Measurements from ENCODE around the gene TM7SF3.
"Not testable (repeated sequence)": the region's sequence is repeated elsewhere in the genome, so short reads cannot be mapped to it uniquely, and the experiment has no call there.

TM7SF3 gene

DNA sequence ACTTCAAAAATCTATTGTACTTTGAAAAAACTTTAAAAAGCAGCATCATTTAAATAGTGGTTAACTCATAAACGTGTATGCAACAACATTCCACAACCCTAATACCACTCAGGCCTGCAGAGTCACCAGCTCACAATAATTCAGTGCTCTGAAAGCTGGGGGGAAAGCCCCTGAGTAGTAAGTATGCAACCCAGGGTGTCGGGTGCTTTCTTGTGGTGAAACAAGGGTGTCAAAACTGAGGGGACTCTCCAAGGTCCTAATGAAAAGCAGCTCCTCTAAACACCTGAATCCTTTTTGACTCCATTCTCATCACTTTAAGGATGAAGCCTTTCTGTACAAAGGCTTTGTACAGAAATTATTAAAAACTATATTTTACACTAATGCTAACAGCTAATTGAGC, 42.2 kb downstream of the TM7SF3 start:
- Mint-ChIP-seq H3K4me1 (peaks cover 6% of the 10 kb centered on the region), H3K4me3 (no peak overlapping the region), H3K27me3 (no peaks in the 10 kb centered on the region), H3K27ac (no peak overlapping the region), H3K9me3 (no peaks in the 10 kb centered on the region), H3K36me3 (peaks cover 58% of the 10 kb centered on the region)
- ATAC-seq: peak; percentile 97

DNA sequence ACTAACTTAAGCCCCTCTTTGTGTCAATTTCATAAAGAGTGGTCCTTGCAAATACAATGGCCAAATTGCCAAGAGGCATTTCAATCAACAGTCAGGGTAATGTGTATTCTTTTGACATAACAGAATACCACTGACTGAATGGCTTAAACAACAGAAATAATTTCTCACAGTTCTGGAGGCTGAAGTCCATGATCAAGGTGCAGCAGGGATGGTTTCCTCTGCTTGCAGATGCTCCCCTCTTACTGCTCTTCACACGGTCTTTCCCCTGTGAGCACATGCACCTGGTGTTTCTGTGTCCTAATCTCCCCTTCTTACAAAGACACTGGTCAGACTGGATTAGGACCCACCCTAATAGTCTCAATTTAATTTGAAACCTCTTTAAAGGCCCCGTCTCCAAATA, 44.0 kb downstream of the TM7SF3 start:
- H3K36me3 Mint-ChIP-seq: peaks cover 49% of the 10 kb centered on the region
- ATAC-seq: no peak
- no peak overlapping the region for H3K27ac Mint-ChIP-seq
- H3K4me3 Mint-ChIP-seq: no peak overlapping the region
- H3K4me1 Mint-ChIP-seq: no peaks in the 10 kb centered on the region
- no peaks in the 10 kb centered on the region for H3K9me3 Mint-ChIP-seq
- no peaks in the 10 kb centered on the region for H3K27me3 Mint-ChIP-seq

DNA sequence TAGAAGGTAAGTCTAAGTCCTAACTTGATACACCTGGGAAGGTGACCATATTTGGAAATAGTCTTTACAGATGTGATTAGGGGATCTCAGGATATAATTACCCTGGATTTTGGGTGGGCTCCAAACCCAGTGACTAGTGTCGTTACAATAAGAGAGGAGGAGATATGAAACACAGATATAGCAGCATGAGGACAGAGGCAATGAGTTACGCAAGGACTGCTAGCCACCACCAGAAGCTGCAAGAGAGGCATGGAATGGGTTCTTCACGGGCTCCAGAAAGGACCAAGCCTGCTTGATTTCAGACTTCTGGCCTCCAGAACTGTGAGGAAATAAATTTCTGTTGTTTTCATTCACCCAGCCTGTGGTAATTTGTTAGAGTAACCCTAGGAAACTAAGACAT, 47.3 kb downstream of the TM7SF3 start:
- no peak for ATAC-seq
- no peak overlapping the region for H3K4me3 Mint-ChIP-seq
- no peaks in the 10 kb centered on the region for H3K27me3 Mint-ChIP-seq
- no peaks in the 10 kb centered on the region for H3K4me1 Mint-ChIP-seq
- H3K27ac Mint-ChIP-seq: no peak overlapping the region
- no peaks in the 10 kb centered on the region for H3K9me3 Mint-ChIP-seq
- H3K36me3 Mint-ChIP-seq: peaks cover 45% of the 10 kb centered on the region

DNA sequence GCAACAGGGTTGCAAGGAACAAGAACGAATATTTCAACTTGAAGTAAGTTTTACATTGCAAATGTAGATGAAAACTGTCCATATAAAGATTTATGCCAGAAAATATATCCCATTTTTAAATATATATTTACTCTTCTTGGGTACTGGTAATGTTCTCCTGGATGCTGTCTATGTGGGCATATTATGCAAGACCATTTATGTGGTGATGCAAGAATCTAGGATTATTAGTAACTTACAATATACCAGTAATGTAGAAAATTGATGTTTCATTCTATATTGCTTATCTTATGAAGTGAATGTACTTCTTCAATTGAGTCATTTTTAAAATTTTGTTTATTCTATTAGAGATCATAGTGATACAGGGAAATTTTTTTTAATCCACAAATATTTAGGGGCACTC, 50.8 kb downstream of the TM7SF3 start:
- peaks cover 26% of the 10 kb centered on the region for H3K36me3 Mint-ChIP-seq
- no peak for ATAC-seq
- H3K4me1 Mint-ChIP-seq: no peaks in the 10 kb centered on the region
- no peaks in the 10 kb centered on the region for H3K9me3 Mint-ChIP-seq
- no peak overlapping the region for H3K4me3 Mint-ChIP-seq
- no peak overlapping the region for H3K27ac Mint-ChIP-seq
- H3K27me3 Mint-ChIP-seq: no peaks in the 10 kb centered on the region

DNA sequence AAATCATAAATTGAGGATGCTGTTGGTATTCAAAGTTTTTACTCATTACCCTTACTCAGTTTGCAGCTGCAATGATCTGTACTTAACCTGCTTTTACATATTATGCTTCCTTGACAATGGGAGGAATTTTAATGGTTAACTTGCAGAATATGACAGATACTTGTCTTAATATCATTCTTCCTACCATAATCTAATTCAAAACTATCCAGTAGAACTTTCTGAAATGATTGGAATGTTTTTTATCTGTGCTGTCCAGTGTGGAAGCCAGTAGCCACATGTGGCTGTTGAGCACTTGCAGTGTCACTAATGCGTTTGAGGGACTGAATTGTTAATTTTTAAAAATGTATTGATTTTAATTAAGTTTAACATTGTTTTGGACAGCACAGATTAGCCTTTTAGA, 52.4 kb downstream of the TM7SF3 start:
- Mint-ChIP-seq H3K36me3 (peaks cover 23% of the 10 kb centered on the region), H3K4me3 (no peak overlapping the region), H3K27me3 (no peaks in the 10 kb centered on the region), H3K4me1 (no peaks in the 10 kb centered on the region), H3K27ac (no peak overlapping the region), H3K9me3 (no peaks in the 10 kb centered on the region)
- no peak for ATAC-seq

DNA sequence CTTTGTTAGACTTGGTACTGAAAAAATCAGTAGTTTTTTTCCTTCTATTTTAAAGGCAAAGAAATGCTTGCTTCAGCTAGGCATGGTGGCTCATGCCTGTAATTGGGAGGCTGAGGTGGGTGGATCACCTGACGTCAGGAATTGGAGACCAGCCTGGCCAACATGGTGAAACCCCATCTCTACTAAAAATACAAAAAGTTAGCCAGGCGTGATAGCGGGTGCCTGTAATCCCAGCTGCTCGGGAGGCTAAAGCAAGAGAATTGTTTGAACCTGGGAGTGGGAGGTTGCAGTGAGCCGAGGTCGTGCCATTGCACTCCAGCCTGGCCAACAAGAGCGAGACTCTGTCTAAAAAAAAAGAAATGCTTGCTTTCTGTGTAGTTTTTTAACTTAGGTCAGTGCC, 52.8 kb downstream of the TM7SF3 start:
- ATAC-seq, H3K9me3 Mint-ChIP-seq, H3K4me3 Mint-ChIP-seq, H3K4me1 Mint-ChIP-seq, H3K27me3 Mint-ChIP-seq: not testable (repeated sequence)
- H3K36me3 Mint-ChIP-seq: peaks cover 27% of the 10 kb centered on the region
- H3K27ac Mint-ChIP-seq: peak overlapping the region; percentile 46

DNA sequence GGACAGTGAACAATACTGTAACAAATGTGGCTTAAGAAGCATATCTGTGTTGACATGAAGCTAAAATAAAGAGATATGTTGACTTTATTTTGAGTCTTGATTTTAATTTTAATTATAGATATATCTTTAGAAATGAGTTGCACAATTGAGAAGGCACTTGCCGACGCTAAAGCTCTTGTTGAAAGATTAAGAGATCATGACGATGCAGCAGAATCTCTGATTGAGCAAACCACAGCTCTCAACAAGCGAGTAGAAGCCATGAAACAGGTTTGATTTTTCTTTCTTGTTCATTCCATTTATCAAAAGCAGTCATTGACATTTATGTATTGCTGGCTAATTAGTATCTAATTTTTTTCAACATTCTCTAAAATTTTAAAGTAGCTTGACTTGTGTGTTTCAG, 60.2 kb downstream of the TM7SF3 start:
- H3K27me3 Mint-ChIP-seq: no peaks in the 10 kb centered on the region
- H3K36me3 Mint-ChIP-seq: peaks cover 27% of the 10 kb centered on the region
- H3K4me3 Mint-ChIP-seq: no peak overlapping the region
- H3K4me1 Mint-ChIP-seq: peaks cover 20% of the 10 kb centered on the region
- H3K9me3 Mint-ChIP-seq: no peaks in the 10 kb centered on the region
- no peak for ATAC-seq
- H3K27ac Mint-ChIP-seq: no peak overlapping the region

DNA sequence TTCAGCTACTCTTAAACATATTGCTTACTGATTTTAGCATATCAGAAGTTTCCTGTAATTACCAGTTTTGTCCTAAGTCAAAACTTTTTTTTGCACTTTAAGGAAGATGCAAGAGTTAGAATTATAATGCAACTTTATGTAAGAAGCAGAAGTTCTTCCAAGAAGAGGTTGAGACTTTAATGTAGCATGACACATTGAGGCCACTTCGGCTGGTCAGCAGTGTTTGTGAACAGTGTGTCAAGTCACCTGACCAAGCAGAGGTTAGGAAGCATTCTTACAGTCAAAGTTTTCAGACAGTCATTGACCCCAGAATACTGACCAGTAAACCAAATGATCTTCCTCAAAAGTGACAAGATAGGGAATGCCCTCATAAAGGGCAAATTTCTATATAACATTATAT, 60.7 kb downstream of the TM7SF3 start:
- Mint-ChIP-seq H3K4me3 (no peak overlapping the region), H3K9me3 (no peaks in the 10 kb centered on the region), H3K36me3 (peaks cover 30% of the 10 kb centered on the region), H3K27me3 (no peaks in the 10 kb centered on the region), H3K27ac (no peak overlapping the region), H3K4me1 (peaks cover 20% of the 10 kb centered on the region)
- no peak for ATAC-seq

DNA sequence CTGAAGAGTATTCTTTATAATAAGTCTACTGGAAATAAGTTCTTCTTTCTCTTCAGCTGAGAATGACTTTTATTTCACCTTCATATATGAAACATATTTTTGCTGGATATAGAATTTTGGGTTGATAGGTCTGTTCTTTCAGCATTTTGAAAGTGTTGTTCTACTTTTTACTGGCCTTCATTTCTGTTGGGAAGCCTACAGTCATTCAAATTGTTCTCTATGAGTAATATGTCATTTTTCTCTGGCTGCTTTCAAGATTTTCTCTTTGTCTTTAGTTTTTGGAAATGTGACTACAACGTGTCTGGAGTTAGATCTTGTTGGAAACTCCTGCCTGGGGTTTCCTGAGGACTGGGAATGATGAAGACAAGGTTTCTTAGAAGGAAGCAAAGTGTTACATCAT, 65.9 kb downstream of the TM7SF3 start:
- Mint-ChIP-seq H3K4me3 (no peak overlapping the region), H3K27me3 (no peaks in the 10 kb centered on the region), H3K27ac (no peak overlapping the region), H3K36me3 (peaks cover 49% of the 10 kb centered on the region), H3K4me1 (peaks cover 44% of the 10 kb centered on the region), H3K9me3 (no peaks in the 10 kb centered on the region)
- no peak for ATAC-seq

DNA sequence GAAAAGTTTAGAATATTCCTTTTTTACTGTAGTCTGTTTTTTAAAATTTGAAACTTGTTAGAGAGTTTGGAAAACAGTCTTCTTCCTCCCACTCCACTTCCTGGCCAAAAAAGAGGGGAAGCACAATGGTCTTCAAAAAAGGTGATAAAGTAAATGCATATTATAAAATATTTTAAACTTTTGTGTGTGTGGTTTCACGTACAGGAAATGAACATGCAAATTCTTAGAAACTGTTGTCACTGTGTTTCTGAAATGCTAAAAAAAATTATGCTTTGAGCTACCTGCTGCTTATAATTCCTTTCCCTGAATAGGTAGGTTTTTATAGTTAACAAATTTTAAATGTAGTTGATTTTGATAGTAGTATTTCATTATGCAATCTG, 73.0 kb downstream of the TM7SF3 start:
- ATAC-seq: no peak
- peaks cover 63% of the 10 kb centered on the region for H3K4me1 Mint-ChIP-seq

DNA sequence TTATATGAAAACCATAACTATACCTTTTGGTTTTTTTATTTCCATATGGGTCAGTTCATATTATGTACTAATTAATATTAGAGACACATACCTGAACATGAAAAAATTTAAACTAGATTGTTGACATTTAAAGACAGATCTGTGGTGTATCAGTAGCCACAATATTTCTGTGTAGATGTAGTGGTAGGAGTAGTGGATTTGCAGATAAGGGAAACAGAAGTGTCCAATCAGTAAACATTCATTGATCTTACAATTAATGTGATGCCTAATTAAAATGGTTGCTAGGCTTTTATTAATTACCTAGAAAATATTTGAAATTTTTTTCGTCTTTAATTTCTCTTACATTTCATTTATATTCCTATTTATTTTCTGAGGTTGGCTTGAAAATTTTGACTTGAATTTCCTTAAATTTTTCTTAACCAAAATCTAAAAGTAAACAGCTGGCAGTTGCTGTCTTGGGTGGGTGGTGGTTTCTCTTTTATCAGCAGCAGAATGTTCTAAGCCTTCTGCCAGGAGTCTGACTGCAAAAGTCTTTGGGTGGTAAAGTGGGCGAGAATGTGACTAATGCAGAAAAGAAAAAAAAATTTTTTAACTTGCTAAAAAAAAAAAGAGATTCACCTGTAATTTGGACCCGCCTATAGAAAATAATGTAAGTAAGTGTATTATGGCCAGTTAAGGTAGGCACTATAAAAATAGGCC, 73.5 kb downstream of the TM7SF3 start:
- no peak for ATAC-seq
- Mint-ChIP-seq H3K9me3 (no peaks in the 10 kb centered on the region), H3K27me3 (no peaks in the 10 kb centered on the region), H3K4me3 (peak overlapping the region; percentile 53), H3K27ac (peak overlapping the region; percentile 55), H3K4me1 (peaks cover 68% of the 10 kb centered on the region), H3K36me3 (peaks cover 14% of the 10 kb centered on the region)

More for the DNA sequence above, 73.0 kb downstream of the TM7SF3 start:
- Mint-ChIP-seq H3K4me3 (peak overlapping the region; percentile 53), H3K9me3 (no peaks in the 10 kb centered on the region), H3K36me3 (peaks cover 19% of the 10 kb centered on the region), H3K27me3 (no peaks in the 10 kb centered on the region), H3K27ac (peak overlapping the region; percentile 55)

DNA sequence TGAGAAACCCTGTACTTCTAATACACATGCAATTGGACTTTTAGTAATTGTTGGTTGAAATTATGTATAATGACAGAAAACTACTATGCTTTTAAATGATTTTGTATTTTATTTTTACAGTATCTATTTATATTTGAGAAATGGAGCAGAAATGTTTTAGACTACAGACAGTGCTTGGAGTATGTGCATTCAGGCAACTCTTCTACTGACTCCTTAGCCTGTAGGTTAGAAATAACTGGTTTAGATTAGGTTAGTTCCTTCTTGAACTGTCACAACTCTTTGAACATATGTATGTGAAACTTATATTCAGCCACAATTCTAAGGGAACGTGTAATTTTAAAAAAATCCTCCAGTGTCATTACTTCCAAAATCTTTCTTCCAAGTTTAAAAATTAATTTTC, 74.2 kb downstream of the TM7SF3 start:
- peaks cover 10% of the 10 kb centered on the region for H3K36me3 Mint-ChIP-seq
- no peak for ATAC-seq
- H3K9me3 Mint-ChIP-seq: no peaks in the 10 kb centered on the region
- peaks cover 75% of the 10 kb centered on the region for H3K4me1 Mint-ChIP-seq
- H3K27ac Mint-ChIP-seq: peak overlapping the region; percentile 96
- H3K27me3 Mint-ChIP-seq: no peaks in the 10 kb centered on the region
- H3K4me3 Mint-ChIP-seq: peak overlapping the region; percentile 12

DNA sequence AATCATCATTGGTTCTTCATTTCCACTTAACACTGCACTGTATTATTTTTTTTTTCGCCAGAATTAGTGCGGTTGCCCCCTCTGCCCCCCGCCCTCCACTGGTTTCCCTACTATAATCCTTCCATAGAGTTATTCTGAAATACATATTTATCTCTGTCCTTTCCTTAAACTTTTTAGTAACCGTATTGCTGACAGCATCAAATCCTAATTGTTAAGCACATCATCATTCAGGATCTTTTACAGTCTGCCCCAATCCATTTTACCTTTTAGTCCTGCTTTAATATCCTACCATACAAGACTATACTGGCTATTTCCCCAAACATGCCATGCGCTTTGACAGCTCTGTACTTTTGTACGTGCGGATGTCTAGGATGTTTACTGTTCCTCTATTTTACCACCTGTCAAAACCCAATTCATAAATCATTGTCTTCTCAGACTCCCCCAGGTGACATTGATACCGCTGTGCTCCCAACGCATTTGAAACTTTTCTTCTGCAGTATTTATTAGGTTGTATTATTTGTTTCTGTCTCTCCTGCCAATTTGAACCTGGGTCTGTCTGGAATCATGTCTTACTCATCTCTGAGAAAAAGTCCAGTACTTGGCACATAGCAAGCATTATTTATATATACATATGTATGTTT, 74.9 kb downstream of the TM7SF3 start:
- Mint-ChIP-seq H3K4me1 (peaks cover 82% of the 10 kb centered on the region), H3K27me3 (no peaks in the 10 kb centered on the region), H3K9me3 (no peaks in the 10 kb centered on the region), H3K4me3 (peak overlapping the region; percentile 94), H3K36me3 (peaks cover 14% of the 10 kb centered on the region), H3K27ac (peak overlapping the region; percentile 96)
- ATAC-seq: no peak

DNA sequence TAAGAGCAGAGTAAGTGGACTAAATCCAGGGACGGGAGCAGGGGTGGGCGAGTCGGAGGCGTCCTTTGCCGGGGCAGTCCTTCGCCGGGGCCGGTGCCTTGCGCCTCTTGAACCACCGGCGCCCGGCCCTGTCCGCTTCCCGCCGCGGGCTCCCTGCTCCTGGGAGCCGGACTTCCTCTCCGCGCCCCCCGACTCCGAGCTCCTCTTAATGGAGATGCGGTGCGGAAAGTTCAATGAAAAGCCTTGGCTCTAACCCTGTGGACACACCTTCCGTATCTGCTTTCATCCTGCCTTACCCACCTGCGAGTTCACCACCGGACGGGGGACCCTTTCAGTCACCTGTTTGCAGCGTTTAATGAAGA, 75.5 kb downstream of the TM7SF3 start:
- peak overlapping the region; percentile 96 for H3K27ac Mint-ChIP-seq
- no peaks in the 10 kb centered on the region for H3K27me3 Mint-ChIP-seq
- H3K4me3 Mint-ChIP-seq: peak overlapping the region; percentile 94
- no peaks in the 10 kb centered on the region for H3K9me3 Mint-ChIP-seq
- H3K36me3 Mint-ChIP-seq: peaks cover 14% of the 10 kb centered on the region
- ATAC-seq: peak; percentile 0
- peaks cover 81% of the 10 kb centered on the region for H3K4me1 Mint-ChIP-seq

DNA sequence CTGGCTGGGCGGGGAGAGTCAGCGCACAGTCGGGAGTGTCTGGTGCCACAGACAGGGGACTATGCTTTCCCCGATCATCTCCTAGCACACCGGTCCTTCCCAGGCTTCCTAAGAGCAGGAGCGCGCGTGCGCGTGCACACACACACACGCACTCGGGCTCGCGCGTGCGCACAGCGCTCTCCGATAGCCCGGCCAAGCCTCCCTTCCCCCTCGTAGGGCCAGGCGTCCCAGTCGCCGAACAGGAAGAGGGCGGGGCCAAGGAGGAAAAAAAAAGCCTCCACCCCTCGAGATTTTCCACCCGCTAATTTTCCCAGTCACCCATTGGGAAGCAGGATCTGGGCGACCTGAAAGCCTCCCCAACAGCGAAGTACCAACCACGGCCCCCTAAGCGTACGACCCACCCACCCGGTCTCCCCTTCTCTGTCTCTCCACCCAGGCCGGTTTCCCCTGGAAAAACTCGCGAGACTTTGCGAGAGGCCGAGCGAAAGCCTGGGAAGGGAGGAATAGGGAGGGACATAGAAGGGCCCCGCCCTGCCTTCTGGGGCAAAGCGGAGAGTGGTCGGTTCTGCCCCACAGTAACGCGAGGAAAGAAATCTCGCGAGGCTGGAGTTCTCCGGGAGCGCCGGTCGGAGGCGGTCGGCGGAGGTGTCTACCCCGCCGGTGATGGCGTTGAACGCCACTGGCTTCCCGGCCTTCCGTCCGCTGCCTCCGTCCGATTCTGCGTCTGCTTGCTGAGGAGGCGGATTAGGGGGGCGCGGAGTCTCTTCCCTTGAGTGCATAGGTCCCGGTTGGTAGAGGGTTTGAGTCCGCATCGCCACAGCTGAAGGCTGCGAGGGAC, 76.1 kb downstream of the TM7SF3 start, which contains the start of the genes FGFR1OP2 and INTS13:
TSS of gene FGFR1OP2 (plus strand) at position 608 of the 838 bp plus-strand sequence. CDS start 15,689 bp downstream, outside the sequence.
TSS of gene INTS13 (minus strand) at position 119 of the 838 bp plus-strand sequence. CDS start 1,178 bp downstream, outside the sequence.
- no peaks in the 10 kb centered on the region for H3K9me3 Mint-ChIP-seq
- peaks cover 81% of the 10 kb centered on the region for H3K4me1 Mint-ChIP-seq
- H3K36me3 Mint-ChIP-seq: peaks cover 18% of the 10 kb centered on the region
- peak within 1 kb of the TSS; percentile 96 for H3K27ac Mint-ChIP-seq
- peak within 1 kb of the TSS; percentile 94 for H3K4me3 Mint-ChIP-seq
- peak; percentile 98 for ATAC-seq
- H3K27me3 Mint-ChIP-seq: no peaks in the 10 kb centered on the region

Data from stimulated activated memory B cell treated with anti-CD40 and anti-IgM and Interleukin-4, amounts not matched to agents 10 μg/mL and 1 μg/mL and 100 μg/mL, for 72 hours (primary cell).